Measurements from ENCODE around the gene SRRT.
"Not testable (repeated sequence)": the region's sequence is repeated elsewhere in the genome, so short reads cannot be mapped to it uniquely, and the experiment has no call there.

The SRRT gene

GRCh38 chr7:100894860-100895700, 20.2 kb downstream of the SRRT start:
- DNase-seq (ENCODE audit: low read depth in 2 of 2): no peak

- no peak for DNase-seq (ENCODE audit: low read depth in 2 of 2)
Measured at GRCh38 chr7:100895701-100895955, 20.7 kb downstream of the SRRT start, which contains the start of gene ACHE. TSS of gene ACHE (minus strand) at chr7:100895888. CDS start at chr7:100894232, 1,656 bp downstream.

DNA sequence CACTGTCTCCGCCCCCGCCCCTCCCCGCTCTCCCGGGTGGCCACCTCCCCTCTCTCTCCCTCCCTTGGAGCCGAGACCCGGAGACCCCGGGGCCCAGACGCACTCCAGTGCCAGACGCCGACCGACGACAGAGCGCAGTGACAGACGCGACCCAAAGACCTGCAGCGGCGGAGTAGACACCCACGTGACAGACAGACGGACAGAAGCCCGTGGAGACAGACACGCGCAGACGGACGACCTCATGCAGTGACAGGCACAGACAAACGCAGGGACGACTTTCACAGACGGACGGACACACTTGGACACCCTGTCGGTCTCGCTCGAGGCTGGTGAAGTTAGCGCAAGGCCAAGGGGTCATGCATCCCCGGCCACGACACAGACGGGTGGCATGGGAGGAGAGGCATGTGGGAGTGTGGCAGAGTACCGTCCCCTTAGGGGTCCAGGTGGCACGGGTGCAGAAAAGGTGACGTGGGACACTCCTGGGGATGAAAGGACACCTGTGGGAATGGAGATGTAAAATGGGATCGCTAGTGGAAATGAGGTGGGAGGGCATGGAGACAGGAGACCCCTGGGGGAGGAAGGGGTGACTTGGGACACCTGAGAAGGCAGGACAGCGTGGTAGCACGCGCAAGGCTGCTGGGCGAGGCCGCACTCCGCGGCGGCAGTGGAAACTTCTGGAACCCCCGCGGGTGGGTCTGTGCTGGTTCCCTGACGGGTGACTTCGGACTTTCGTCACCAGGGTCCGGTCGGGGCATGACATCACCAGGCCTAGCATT, 21.2 kb downstream of the SRRT start:
- DNase-seq (ENCODE audit: low read depth in 2 of 2): no peak

GRCh38 chr7:100896732-100897608, 22.1 kb downstream of the SRRT start:
- no peak for DNase-seq (ENCODE audit: low read depth in 2 of 2)

DNA sequence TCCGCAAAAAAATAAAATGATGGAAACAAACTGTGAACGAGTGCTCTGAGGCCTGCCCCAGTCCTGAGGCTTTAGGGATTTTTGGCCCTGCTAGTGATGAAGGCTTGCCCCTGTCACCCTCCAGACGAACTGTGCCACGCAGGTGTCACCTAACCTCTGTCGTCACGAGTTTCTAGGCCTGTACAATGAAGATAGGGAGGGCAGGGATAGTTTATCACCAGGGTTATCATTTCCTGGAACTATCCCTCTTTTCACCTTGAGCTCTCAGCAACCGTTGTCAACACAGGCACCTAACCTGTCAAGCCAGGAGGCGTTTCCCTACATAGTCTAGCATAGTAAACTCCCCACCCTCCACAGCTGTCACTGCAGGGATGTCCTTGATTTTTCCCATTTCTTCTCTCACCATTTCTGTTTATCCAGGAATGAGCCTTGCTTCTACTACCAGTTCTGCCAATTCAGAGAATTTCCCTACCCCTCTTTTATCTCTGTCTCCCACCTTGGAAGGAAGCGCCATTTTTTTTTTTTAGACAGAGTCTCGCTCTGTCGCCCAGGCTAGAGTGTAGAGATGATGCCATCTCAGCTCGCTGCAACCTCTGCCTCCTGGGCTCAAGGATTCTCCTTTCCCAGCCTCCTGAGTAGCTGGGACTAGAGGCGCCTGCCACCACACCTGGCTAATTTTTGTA, 23.0 kb downstream of the SRRT start:
- DNase-seq (ENCODE audit: low read depth in 2 of 2): no peak

DNA sequence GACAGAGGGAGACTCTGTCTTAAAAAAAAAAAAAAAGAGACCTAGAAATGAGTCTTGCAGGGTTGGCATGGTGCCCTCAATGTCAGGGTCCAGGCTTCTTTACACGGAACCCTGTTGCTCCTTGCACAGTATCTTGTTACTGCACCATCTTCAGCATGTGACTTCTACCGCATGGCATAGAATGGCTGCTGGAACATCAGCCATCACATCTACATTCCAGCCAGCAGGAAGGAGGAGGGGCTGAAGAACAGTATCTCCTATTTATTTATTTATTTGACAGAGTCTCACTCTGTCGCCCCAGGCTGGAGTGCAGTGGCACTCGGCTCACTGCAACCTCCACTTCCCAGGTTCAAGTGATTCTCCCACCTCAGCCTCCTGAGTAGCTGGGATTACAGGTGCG, 24.5 kb downstream of the SRRT start:
- no peak for DNase-seq (ENCODE audit: low read depth in 2 of 2)

- DNase-seq (ENCODE audit: low read depth in 2 of 2): no peak
Measured at GRCh38 chr7:100900978-100901377, 26.1 kb downstream of the SRRT start.

- DNase-seq (ENCODE audit: low read depth in 2 of 2): no peak
Measured at GRCh38 chr7:100901921-100902332, 27.0 kb downstream of the SRRT start.

DNA sequence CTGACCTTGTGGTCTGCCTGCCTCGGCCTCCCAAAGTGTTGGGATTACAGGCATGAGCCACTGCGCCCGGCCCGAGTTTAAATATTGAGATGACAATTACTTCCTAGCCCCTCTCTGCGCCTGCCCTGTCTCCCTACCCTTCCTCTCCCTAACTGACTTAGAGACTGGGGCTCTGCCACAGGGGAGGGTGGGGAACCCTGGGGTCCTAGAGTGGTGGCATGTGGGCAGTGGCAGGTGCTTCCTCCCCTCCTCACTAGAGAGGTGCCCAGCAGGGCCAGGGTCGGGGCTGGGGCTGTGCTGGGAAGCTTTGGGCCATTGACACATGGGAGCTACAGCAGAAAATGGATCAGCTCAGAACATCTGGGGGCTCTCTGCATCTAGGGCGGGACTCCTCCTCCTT, 27.7 kb downstream of the SRRT start:
- no peak for DNase-seq (ENCODE audit: low read depth in 2 of 2)

- no peak for DNase-seq (ENCODE audit: low read depth in 2 of 2)
Measured at GRCh38 chr7:100908512-100908911, 33.6 kb downstream of the SRRT start.

DNA sequence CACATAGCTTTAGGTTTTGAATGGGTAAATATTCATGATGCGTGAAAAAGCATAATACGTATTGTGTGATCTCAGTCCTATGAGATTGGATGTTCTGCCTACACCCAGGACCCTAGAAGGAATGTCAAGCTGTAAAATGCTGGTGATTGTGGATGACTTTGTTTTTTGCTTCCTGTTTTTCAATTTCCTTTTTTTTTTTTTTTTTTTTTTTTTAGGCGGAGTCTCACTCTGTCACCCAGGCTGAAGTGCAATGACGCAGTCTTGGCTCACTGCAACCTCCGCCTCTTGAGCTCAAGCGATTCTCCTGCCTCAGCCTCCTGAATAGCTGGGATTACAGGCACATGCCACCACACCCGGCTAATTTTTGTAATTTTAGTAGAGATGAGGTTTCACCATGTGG, 35.5 kb downstream of the SRRT start:
- DNase-seq (ENCODE audit: low read depth in 2 of 2): not testable (repeated sequence)

GRCh38 chr7:100911484-100911883, 36.6 kb downstream of the SRRT start:
- no peak for DNase-seq (ENCODE audit: low read depth in 2 of 2)

GRCh38 chr7:100914208-100914878, 39.4 kb downstream of the SRRT start:
- DNase-seq (ENCODE audit: low read depth in 2 of 2): no peak

GRCh38 chr7:100914879-100915447, 40.1 kb downstream of the SRRT start:
- no peak for DNase-seq (ENCODE audit: low read depth in 2 of 2)

DNA sequence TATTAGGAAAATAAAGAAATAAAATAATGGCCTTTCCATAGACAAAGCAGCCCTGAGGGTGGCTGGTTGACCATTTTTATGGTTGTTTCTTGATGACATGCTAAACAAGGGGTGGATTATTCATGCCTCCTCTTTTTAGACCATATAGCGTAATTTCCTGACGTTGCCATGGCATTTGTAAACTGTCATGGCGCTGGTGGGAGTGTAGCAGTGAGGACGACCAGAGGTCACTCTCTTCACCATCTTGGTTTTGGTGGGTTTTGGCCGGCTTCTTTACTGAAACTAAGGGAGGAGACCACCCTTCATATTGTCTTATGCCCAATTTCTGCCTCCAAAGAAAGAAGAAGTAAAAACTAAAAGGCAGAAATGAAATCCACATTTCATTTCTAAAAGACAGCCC, 44.4 kb downstream of the SRRT start:
- not testable (repeated sequence) for DNase-seq (ENCODE audit: low read depth in 2 of 2)

- DNase-seq (ENCODE audit: low read depth in 2 of 2): not testable (repeated sequence)
Measured at GRCh38 chr7:100919779-100920437, 45.0 kb downstream of the SRRT start.

DNA sequence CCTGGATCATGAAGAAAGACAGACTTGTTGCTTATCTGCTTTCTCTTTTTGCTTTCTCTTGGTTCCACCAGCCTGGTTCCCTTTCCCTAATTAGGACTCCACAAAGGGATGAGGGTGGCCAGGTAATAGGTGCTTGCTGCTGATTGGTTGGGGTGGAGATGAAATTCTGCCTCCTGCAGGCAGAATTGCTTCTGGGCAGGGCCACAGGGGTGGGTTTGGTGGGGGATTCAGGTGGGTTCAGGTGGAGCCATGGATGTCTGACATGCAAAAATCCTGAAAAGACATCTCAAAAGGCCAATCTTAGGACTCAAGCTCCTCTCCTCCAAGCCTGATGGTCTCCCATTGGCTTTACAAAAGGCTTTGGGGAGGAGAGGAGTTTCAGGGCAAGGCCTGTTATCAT, 46.1 kb downstream of the SRRT start:
- no peak for DNase-seq (ENCODE audit: low read depth in 2 of 2)

- DNase-seq (ENCODE audit: low read depth in 2 of 2): not testable (repeated sequence)
Measured at GRCh38 chr7:100923616-100924015, 48.7 kb downstream of the SRRT start.

DNA sequence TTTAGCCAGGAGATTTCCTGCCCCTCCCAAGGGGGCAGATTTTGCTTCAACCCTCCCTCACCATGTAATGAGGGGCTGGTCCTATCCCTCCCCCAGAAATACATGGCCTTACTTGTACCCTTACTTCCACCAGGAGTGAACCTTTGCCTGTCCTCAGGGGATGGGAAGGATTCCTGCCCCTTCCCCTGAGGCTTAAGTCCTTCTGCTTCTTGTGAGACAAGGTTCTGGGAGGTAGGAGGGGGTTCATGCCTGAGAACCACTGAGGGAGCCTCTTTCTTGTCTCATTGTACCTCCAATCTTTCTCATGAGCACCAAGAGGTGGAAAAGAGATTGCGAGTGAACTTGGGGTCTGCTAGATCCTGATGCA, 54.9 kb downstream of the SRRT start:
- no peak for DNase-seq (ENCODE audit: low read depth in 2 of 2)

DNA sequence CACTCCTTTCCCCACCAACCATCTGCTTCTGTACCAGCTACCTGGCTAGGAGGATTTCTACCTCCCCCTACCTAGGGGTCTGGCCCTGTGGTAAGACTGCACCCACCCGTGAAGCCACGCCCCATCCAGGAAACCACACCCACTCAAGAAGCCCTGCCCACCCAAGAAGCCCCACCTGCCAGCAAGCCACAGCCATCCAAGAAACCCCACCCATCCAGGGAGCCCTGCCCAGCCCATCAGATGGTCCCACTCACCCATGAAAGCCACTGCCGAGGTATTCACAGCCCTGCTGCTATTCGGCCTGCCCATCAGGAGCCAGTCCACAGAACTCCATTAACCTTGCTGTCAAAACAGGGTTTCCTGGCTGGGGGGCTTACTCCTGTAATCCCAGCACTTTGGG, 58.8 kb downstream of the SRRT start:
- no peak for DNase-seq (ENCODE audit: low read depth in 2 of 2)

Measured in stimulated activated CD4-positive, alpha-beta T cell treated with anti-CD3 and anti-CD28 coated beads, Interleukin-15, amount 100 ng/mL, for 48 hours (primary cell).